Endodermal cell (in vitro differentiated cells): Measurements from ENCODE around the gene RCHY1. TPM values are rescaled to one million over a fixed set of nuclear protein-coding genes. Genes with fewer than 3 reads are reported as not detected.

Experiments used
- DNase-seq: peaks from one replicate; pipeline ENCODE4 v3.0.0-alpha.2; 2017
- H3K27ac ChIP-seq: 2 replicates; pipeline ENCODE4 v1.5.1; 2013; ENCODE audit warnings: mild to moderate bottlenecking, low read depth, low read length, moderate library complexity
- H3K27me3 ChIP-seq: 2 replicates; pipeline ENCODE4 v1.6.1; 2013; ENCODE audit warnings: mild to moderate bottlenecking, low read length, moderate library complexity; ENCODE audit not compliant: insufficient read depth, control insufficient read depth, poor library complexity, severe bottlenecking
- H3K36me3 ChIP-seq: 2 replicates; pipeline ENCODE4 v1.7.0; 2013; ENCODE audit warnings: mild to moderate bottlenecking, low read length, moderate library complexity; ENCODE audit not compliant: control insufficient read depth, insufficient read depth
- H3K4me1 ChIP-seq: one replicate; pipeline ENCODE4 v1.7.0; 2013; ENCODE audit warnings: low read length; ENCODE audit not compliant: control insufficient read depth, insufficient read depth
- H3K4me3 ChIP-seq: 2 replicates; pipeline ENCODE4 v1.5.1; 2013; ENCODE audit warnings: mild to moderate bottlenecking, low read length, moderate library complexity
- H3K9ac ChIP-seq: 2 replicates; pipeline ENCODE4 v1.6.1; 2013; ENCODE audit warnings: mild to moderate bottlenecking, low read length, moderate library complexity; ENCODE audit not compliant: poor library complexity, severe bottlenecking; ENCODE audit errors: extremely low read depth
- H3K9me3 ChIP-seq: 2 replicates; pipeline ENCODE4 v1.6.1; 2013; ENCODE audit warnings: mild to moderate bottlenecking, low read length, moderate library complexity; ENCODE audit not compliant: control insufficient read depth
- H3K27ac Mint-ChIP-seq: 2 replicates; pipeline ENCODE4 v1.8.0; 2020; ENCODE audit warnings: mixed read lengths
- H3K27me3 Mint-ChIP-seq: 2 replicates; pipeline ENCODE4 v1.8.0; 2021; ENCODE audit warnings: mild to moderate bottlenecking, mixed read lengths; ENCODE audit not compliant: insufficient read depth
- H3K36me3 Mint-ChIP-seq: 2 replicates; pipeline ENCODE4 v1.8.0; 2020; ENCODE audit warnings: low read depth, mixed read lengths
- H3K4me1 Mint-ChIP-seq: 2 replicates; pipeline ENCODE4 v1.8.0; 2020; ENCODE audit warnings: mixed read lengths
- H3K4me3 Mint-ChIP-seq: 2 replicates; pipeline ENCODE4 v1.8.0; 2020; ENCODE audit warnings: mild to moderate bottlenecking, moderate library complexity, mixed read lengths
- H3K9me3 Mint-ChIP-seq: 2 replicates; pipeline ENCODE4 v1.8.0; 2020; ENCODE audit warnings: mild to moderate bottlenecking, mixed read lengths
- CTCF ChIP-seq: fragments of 200-600 bp; sonication (generic); conservative IDR thresholded peaks from 2 replicates; pipeline ENCODE4 v1.5.0; 2021; ENCODE audit warnings: antibody characterized with exemption, mild to moderate bottlenecking
- WGBS, 2 experiments: methylation state at CpG; one replicate each; pipeline versions ENCODE4 v1.1.5 to v1.1.7; 2013; ENCODE audit warnings: missing lambda C conversion rate in 2 of 2, mixed read lengths in 1 of 2; ENCODE audit not compliant: insufficient coverage in 1 of 2, insufficient read length in 1 of 2; 5-methylcytosine and 5-hydroxymethylcytosine counted together
- total RNA-seq, 2 donors: library from RNA; stranded (reverse); fragmentation: NEBNext Ultra II Directional in 1 of 2; extraction: Animal tissue kit (Norgen Biotek cat#: 25700) in 1 of 2; gene quantifications; 2 replicates in 1 of 2; 3 replicates in 1 of 2; pipeline ENCODE4 v1.2.1, GENCODE V29; 2021

RCHY1 gene
- total RNA-seq, 2 donors from 2014 or later = 35.5 to 35.7 TPM

GRCh38 chr4:75490155-75490554 is 24.0 kb downstream of the RCHY1 start:
- H3K27ac Mint-ChIP-seq = no peak overlapping the region
- H3K9me3 Mint-ChIP-seq = no peaks in the 10 kb centered on the region

GRCh38 chr4:75484190-75484589 is 30.0 kb downstream of the RCHY1 start:
- WGBS, 2 experiments = 93 to 97% methylated on average over 3 to 4 of the region's 4 CpGs
- TF ChIP-seq CTCF = no peak

More at GRCh38 chr4:75490155-75490554, 24.0 kb downstream of the RCHY1 start:
- Histone ChIP-seq H3K36me3 (peaks cover 64% of the 10 kb centered on the region), H3K4me1 (no peaks in the 10 kb centered on the region), H3K4me3 (no peak overlapping the region), H3K27me3 (no peaks in the 10 kb centered on the region), H3K27ac (no peak overlapping the region), H3K9me3 (no peaks in the 10 kb centered on the region), H3K9ac (no peak overlapping the region)
- DNase-seq = no peak
- H3K27me3 Mint-ChIP-seq = no peaks in the 10 kb centered on the region
- peaks cover 24% of the 10 kb centered on the region for H3K36me3 Mint-ChIP-seq
- no peaks in the 10 kb centered on the region for H3K4me1 Mint-ChIP-seq
- TF ChIP-seq CTCF = peak; percentile 59
- 91 to 100% methylated on average over 1 of the region's 2 CpGs for WGBS, 2 experiments
- no peak overlapping the region for H3K4me3 Mint-ChIP-seq

GRCh38 chr4:75477201-75477600 is 37.0 kb downstream of the RCHY1 start:
- no peaks in the 10 kb centered on the region for H3K27me3 Mint-ChIP-seq
- H3K36me3 Mint-ChIP-seq = peaks cover 52% of the 10 kb centered on the region
- DNase-seq = no peak
- WGBS, 2 experiments = 81 to 93% methylated on average over 3 of the region's 3 CpGs
- Histone ChIP-seq H3K9me3 (no peaks in the 10 kb centered on the region), H3K4me1 (no peaks in the 10 kb centered on the region), H3K27ac (no peak overlapping the region), H3K27me3 (no peaks in the 10 kb centered on the region), H3K9ac (no peak overlapping the region), H3K4me3 (no peak overlapping the region), H3K36me3 (peaks cover 43% of the 10 kb centered on the region)
- no peak overlapping the region for H3K27ac Mint-ChIP-seq
- no peak overlapping the region for H3K4me3 Mint-ChIP-seq
- H3K9me3 Mint-ChIP-seq = no peaks in the 10 kb centered on the region
- no peak for TF ChIP-seq CTCF
- no peaks in the 10 kb centered on the region for H3K4me1 Mint-ChIP-seq

More at GRCh38 chr4:75484190-75484589, 30.0 kb downstream of the RCHY1 start:
- no peaks in the 10 kb centered on the region for H3K9me3 Mint-ChIP-seq
- no peaks in the 10 kb centered on the region for H3K9me3 ChIP-seq
- H3K36me3 ChIP-seq = peaks cover 76% of the 10 kb centered on the region
- H3K27me3 ChIP-seq = no peaks in the 10 kb centered on the region
- H3K27me3 Mint-ChIP-seq = no peaks in the 10 kb centered on the region
- H3K4me1 ChIP-seq = no peaks in the 10 kb centered on the region
- no peak overlapping the region for H3K27ac Mint-ChIP-seq
- H3K4me3 Mint-ChIP-seq = no peak overlapping the region
- H3K36me3 Mint-ChIP-seq = peaks cover 48% of the 10 kb centered on the region
- no peak overlapping the region for H3K9ac ChIP-seq
- H3K4me1 Mint-ChIP-seq = no peaks in the 10 kb centered on the region
- no peak for DNase-seq
- H3K27ac ChIP-seq = no peak overlapping the region
- H3K4me3 ChIP-seq = no peak overlapping the region
